ENCODE results near the gene PTGR3.

DNA sequence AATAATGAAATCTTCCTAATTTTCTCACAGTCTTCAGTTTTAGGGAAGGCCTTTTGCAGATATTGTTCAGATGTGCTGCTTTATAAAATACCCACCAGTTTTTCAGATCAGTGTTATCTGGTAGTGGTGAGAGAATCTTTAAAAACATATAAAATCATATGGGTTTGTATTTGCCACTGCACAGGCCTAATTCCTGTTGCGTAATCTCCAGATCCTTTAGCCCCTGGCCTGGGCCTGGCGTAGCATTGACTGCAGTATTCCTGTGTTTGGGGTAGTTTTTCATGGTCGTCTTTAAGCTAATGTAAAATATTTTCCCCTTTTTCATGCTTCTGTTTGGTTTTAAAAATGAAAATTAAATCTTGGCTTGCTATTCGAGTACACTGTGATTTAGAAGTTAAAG is 44.8 kb upstream of the PTGR3 start:
- TF ChIP-seq, protein P1, sequence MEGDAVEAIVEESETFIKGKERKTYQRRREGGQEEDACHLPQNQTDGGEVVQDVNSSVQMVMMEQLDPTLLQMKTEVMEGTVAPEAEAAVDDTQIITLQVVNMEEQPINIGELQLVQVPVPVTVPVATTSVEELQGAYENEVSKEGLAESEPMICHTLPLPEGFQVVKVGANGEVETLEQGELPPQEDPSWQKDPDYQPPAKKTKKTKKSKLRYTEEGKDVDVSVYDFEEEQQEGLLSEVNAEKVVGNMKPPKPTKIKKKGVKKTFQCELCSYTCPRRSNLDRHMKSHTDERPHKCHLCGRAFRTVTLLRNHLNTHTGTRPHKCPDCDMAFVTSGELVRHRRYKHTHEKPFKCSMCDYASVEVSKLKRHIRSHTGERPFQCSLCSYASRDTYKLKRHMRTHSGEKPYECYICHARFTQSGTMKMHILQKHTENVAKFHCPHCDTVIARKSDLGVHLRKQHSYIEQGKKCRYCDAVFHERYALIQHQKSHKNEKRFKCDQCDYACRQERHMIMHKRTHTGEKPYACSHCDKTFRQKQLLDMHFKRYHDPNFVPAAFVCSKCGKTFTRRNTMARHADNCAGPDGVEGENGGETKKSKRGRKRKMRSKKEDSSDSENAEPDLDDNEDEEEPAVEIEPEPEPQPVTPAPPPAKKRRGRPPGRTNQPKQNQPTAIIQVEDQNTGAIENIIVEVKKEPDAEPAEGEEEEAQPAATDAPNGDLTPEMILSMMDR (conservative IDR thresholded peaks at IDR 0.05 in 1 of 2, IDR thresholded peaks at IDR 0.05 in 1 of 2; ENCODE audit: low read depth in 1 of 2, low read length in 2 of 2): no peak
- no peak for TF ChIP-seq EZH2 (IDR thresholded peaks at IDR 0.05; ENCODE audit: low read length, missing control alignments)
